Ovary (tissue), 9 donors: ENCODE measurements around the gene TMEM45B. TPM values are rescaled to one million over a fixed set of nuclear protein-coding genes. Genes with fewer than 3 reads are reported as not detected.
"Not testable (repeated sequence)": the region's sequence is repeated elsewhere in the genome, so short reads cannot be mapped to it uniquely, and the experiment has no call there.

Experiments
- DNase-seq, 5 donors: peaks; one replicate each; pipeline ENCODE4 v3.0.0-alpha.2; 2019 to 2020
- H3K27ac ChIP-seq, 2 donors: fragments of 200-600 bp; one replicate each; pipeline versions ENCODE4 v1.5.1 to v1.8.0; 2019 to 2022
- H3K27me3 ChIP-seq: fragments of 200-600 bp; one replicate; pipeline ENCODE4 v1.8.0; 2022
- H3K36me3 ChIP-seq: fragments of 200-600 bp; sonication (generic); one replicate; pipeline ENCODE4 v1.5.1; 2019
- H3K4me1 ChIP-seq: one replicate; pipeline ENCODE4 v1.8.1; 2013; ENCODE audit warnings: mild to moderate bottlenecking, moderate library complexity; ENCODE audit not compliant: insufficient read depth
- H3K4me3 ChIP-seq: fragments of 200-600 bp; sonication (generic); one replicate; pipeline ENCODE4 v1.5.1; 2017
- H3K9me3 ChIP-seq, 2 donors: fragments of 200-600 bp in 1 of 2; sonication (generic) in 1 of 2; one replicate each; pipeline versions ENCODE4 v1.5.1 to v1.8.1; 2013 to 2019; ENCODE audit warnings: mild to moderate bottlenecking in 1 of 2, moderate library complexity in 1 of 2
- EP300 ChIP-seq: sonication (generic); formaldehyde crosslinking; IDR thresholded peaks from one replicate; pipeline ENCODE4 v1.6.1; 2017; ENCODE audit warnings: antibody characterized with exemption
- POLR2A ChIP-seq: fragments of 450-650 bp; IDR thresholded peaks from one replicate; pipeline ENCODE4 v1.6.1; 2017; ENCODE audit warnings: antibody characterized with exemption, mild to moderate bottlenecking, moderate library complexity
- WGBS, 3 donors: extraction: QIAGEN DNeasy Blood & Tissue Kit in 1 of 3; methylation state at CpG; one replicate each; pipeline versions ENCODE4 v1.1.5 to v1.1.7; 2013 to 2017; 5-methylcytosine and 5-hydroxymethylcytosine counted together
- intact Hi-C, 4 donors: fragments of 100-400 bp; cut with DNase I; formaldehyde crosslinking; loops; one replicate each; pipeline versions ENCODE4 v1.11.0 to v1.15.1; 2022 to 2023
- polyA plus RNA-seq, 2 donors: library from polyadenylated mRNA; stranded (reverse); fragments of 200-250 nt in 1 of 2; fragments of 350-450 nt in 1 of 2; fragmentation: Illumina TruSeq in 1 of 2; extraction: RNeasy Lipid Tissue Mini Kit (QIAGEN cat#74804) in 1 of 2; gene quantifications; one replicate each; pipeline ENCODE4 v1.2.3, GENCODE V29; 2013 to 2014
- total RNA-seq, 7 donors: library from RNA; depleted of rRNA in 2 of 7; stranded (reverse); fragments of >200 nt in 2 of 7; fragmentation: NEBNext Ultra II Directional in 3 of 7; extraction: Animal tissue kit (Norgen Biotek cat#: 25700) in 3 of 7; gene quantifications; one replicate each; pipeline versions ENCODE4 v1.1.0 to v1.2.4, GENCODE V29; 2016 to 2023
- TF ChIP-seq, protein P1 (sequence below), 3 donors: fragments of 450-650 bp in 2 of 3; fragments of 200-600 bp in 1 of 3; IDR thresholded peaks; one replicate each; pipeline versions ENCODE4 v1.5.1 to v1.8.0; 2016 to 2022; ENCODE audit warnings: antibody characterized with exemption in 3 of 3, mild to moderate bottlenecking in 1 of 3
- donor health status: DM: no; HTN: no; CAD: no; lungs with moderate emphysema.
- donor health status: DM: no; HTN: no; CAD: no.
- donor health status: Bipolar disorder and iron deficiency.
- donor health status: DM: yes; HTN: yes; CAD: no.
- donor health status: DM: no; HTN: no; CAD: no.
- donor health status: DM: yes; HTN: yes; CAD: no.

The TMEM45B gene
- total and polyA plus RNA-seq, 9 donors: 0.10 to 10.8 (median 0.54) TPM; not detected in 3

DNA sequence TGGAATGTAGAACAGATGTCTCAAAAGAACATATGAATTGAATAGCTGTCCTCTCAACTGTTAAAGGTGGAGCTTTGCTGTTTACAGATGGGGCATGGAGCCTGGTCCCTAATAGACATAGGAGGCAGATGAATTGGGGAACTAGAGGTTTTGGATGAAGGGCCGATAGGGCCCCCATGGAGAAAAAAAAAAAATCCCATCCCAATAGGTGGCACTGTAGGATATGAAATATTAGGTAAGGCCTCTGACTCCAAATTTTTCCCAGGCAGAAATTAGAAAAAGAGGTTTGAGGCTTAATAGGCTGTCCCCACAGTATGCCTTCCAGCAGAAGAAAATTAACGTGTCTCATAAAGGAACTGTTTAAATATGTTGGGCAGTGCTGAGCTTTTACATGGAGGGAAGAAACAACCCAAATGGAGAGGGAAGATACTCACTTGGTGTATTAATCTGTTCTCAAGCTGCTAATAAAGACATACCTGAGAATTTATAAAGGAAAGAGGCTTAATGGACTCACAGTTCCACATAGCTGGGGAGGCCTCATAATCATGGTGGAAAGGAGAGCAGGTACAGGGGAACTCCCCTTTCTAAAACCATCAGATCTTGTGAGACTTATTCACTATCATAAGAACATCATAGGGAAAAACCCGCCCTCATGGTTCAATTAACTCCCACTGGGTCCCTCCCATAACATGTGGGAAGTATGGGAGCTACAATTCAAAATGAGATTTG is 30.1 kb upstream of the TMEM45B start:
- WGBS, 3 donors: 50 to 56% (median 53%) methylated on average over 3 of the region's 3 CpGs
- DNase-seq: no peak
- Histone ChIP-seq H3K4me1 (no peaks in the 10 kb centered on the region), H3K36me3 (no peaks in the 10 kb centered on the region), H3K4me3 (no peak overlapping the region), H3K9me3 (no peaks in the 10 kb centered on the region), H3K27me3 (no peaks in the 10 kb centered on the region), H3K27ac (no peak overlapping the region)
- TF ChIP-seq POLR2A (no peak), EP300 (no peak)
- TF ChIP-seq, protein P1, sequence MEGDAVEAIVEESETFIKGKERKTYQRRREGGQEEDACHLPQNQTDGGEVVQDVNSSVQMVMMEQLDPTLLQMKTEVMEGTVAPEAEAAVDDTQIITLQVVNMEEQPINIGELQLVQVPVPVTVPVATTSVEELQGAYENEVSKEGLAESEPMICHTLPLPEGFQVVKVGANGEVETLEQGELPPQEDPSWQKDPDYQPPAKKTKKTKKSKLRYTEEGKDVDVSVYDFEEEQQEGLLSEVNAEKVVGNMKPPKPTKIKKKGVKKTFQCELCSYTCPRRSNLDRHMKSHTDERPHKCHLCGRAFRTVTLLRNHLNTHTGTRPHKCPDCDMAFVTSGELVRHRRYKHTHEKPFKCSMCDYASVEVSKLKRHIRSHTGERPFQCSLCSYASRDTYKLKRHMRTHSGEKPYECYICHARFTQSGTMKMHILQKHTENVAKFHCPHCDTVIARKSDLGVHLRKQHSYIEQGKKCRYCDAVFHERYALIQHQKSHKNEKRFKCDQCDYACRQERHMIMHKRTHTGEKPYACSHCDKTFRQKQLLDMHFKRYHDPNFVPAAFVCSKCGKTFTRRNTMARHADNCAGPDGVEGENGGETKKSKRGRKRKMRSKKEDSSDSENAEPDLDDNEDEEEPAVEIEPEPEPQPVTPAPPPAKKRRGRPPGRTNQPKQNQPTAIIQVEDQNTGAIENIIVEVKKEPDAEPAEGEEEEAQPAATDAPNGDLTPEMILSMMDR (IDR thresholded peaks at IDR 0.05): no peak
- intact Hi-C loops: no loop called here

DNA sequence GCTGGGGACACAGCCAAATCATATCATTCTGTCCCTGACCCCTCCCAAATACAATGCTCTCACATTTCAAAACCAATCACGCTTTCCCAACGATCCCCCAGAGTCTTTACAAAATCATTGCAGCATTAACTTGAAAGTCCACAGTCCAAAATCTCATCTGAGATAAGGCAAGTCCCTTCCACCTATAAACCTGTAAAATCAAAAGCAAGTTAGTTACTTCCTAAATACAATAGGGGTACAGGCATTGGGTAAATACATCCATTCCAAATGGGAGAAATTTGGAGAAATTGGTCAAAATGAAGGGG is 29.6 kb upstream of the TMEM45B start:
- H3K27me3 ChIP-seq, intact Hi-C loops: not testable (repeated sequence)
- 46 to 62% (median 48%) methylated on average over 2 of the region's 2 CpGs for WGBS, 3 donors

DNA sequence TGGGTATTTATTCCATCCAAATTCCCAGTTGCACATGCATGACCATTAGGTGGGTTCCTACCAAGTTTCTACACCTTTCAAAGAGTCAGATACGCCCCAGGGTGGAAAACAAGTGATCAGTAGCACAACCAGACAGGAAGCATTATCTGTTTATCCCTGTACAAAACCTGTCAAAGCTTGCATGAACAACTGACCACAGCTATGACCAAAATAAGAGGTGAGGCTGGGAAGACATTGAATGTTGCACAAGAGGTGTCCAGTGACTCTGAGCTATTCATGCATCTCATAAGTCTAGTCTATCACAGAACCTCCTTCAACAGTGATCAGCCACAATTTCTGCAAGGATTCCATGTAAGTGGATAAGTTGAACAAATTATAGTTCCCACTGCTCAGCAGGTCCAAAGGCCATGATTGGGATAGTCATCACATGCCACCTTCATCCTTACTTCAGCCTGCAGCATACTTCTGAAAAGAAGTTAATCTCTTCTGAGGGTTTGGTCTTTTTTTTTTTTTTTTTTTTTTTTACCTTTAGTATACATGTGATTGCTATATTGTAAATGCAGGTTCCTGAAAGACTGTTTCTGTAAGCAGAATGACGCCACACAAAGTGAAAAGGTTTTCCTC is 28.0 kb upstream of the TMEM45B start:
- DNase-seq: no peak
- no peaks in the 10 kb centered on the region for H3K4me1 ChIP-seq
- 66 to 83% (median 74%) methylated on average over 2 of the region's 2 CpGs for WGBS, 3 donors
- no peaks in the 10 kb centered on the region for H3K36me3 ChIP-seq
- no peak for TF ChIP-seq EP300
- TF ChIP-seq, protein P1 (IDR thresholded peaks at IDR 0.05): no peak
- no peak for TF ChIP-seq POLR2A
- H3K9me3 ChIP-seq: no peaks in the 10 kb centered on the region
- no peak overlapping the region for H3K4me3 ChIP-seq
- no peak overlapping the region for H3K27ac ChIP-seq
- intact Hi-C loops: no loop called here
- H3K27me3 ChIP-seq: no peaks in the 10 kb centered on the region

More for the DNA sequence above, 29.6 kb upstream of the TMEM45B start:
- H3K27ac ChIP-seq, DNase-seq, H3K4me1 ChIP-seq, H3K4me3 ChIP-seq, H3K36me3 ChIP-seq, H3K9me3 ChIP-seq: not testable (repeated sequence)

DNA sequence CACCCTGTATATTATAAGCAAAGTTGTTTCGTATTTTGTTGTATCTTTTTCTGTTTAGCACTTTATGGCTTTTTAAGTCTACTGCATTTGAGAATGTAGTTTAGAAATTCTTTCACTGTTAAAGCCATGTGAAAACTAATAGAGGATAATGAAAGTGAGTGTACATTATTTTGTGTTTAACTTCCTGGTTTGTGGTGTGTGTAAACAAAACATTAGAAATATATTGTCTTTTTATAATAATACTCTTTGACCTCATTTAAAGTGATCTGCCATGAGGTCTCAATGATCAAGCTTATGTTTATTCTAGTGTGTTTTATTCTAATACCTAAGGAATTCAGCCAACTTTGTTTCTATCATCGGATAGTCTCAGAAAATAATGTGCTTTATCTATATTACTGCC is 27.4 kb upstream of the TMEM45B start:
- Histone ChIP-seq H3K9me3 (no peaks in the 10 kb centered on the region), H3K36me3 (no peaks in the 10 kb centered on the region), H3K27ac (no peak overlapping the region), H3K4me3 (no peak overlapping the region), H3K4me1 (no peaks in the 10 kb centered on the region), H3K27me3 (no peaks in the 10 kb centered on the region)
- WGBS, 3 donors: 76 to 84% (median 77%) methylated on average over 2 of the region's 2 CpGs
- intact Hi-C loops: no loop called here
- DNase-seq: no peak
- TF ChIP-seq EP300 (no peak), POLR2A (no peak)
- TF ChIP-seq, protein P1 (IDR thresholded peaks at IDR 0.05): no peak

DNA sequence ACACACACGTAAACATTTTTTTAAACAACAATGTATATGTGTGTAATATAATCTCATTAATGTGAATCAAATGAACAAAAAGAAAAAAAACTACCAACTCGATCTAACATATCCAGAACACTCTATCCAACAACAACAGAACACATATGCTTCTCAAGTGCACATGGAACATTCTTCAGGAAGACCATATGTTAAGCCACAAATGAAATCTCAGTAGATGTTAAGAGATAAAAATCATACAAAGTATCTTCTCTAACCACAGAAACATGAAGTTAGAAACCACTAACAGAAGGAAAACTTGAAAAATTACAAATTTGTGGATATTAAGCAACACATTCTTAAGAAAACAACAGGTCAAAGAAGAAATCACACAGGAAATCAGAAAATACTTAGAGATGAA is 25.5 kb upstream of the TMEM45B start:
- no peaks in the 10 kb centered on the region for H3K36me3 ChIP-seq
- no peak overlapping the region for H3K27ac ChIP-seq
- TF ChIP-seq, protein P1 (IDR thresholded peaks at IDR 0.05): no peak
- TF ChIP-seq POLR2A (no peak), EP300 (no peak)
- H3K27me3 ChIP-seq: no peaks in the 10 kb centered on the region
- no peak overlapping the region for H3K4me3 ChIP-seq
- DNase-seq: no peak
- 57 to 77% (median 70%) methylated on average over 2 of the region's 2 CpGs for WGBS, 3 donors
- no peaks in the 10 kb centered on the region for H3K9me3 ChIP-seq
- no peaks in the 10 kb centered on the region for H3K4me1 ChIP-seq
- intact Hi-C loops: no loop called here
